ENCODE data around the gene PPFIBP1.

GRCh38 chr12:27631813-27632491 lies 107.9 kb downstream of the PPFIBP1 start:
- TF ChIP-seq CTCF (IDR thresholded peaks at IDR 0.05; ENCODE audit: insufficient read depth, low read length) (no peak), POLR2AphosphoS5 (IDR thresholded peaks at IDR 0.05; ENCODE audit: low read depth) (no peak), SPI1 (IDR thresholded peaks at IDR 0.05; ENCODE audit: borderline replicate concordance, low read depth) (no peak)
- TF ChIP-seq, protein P1, sequence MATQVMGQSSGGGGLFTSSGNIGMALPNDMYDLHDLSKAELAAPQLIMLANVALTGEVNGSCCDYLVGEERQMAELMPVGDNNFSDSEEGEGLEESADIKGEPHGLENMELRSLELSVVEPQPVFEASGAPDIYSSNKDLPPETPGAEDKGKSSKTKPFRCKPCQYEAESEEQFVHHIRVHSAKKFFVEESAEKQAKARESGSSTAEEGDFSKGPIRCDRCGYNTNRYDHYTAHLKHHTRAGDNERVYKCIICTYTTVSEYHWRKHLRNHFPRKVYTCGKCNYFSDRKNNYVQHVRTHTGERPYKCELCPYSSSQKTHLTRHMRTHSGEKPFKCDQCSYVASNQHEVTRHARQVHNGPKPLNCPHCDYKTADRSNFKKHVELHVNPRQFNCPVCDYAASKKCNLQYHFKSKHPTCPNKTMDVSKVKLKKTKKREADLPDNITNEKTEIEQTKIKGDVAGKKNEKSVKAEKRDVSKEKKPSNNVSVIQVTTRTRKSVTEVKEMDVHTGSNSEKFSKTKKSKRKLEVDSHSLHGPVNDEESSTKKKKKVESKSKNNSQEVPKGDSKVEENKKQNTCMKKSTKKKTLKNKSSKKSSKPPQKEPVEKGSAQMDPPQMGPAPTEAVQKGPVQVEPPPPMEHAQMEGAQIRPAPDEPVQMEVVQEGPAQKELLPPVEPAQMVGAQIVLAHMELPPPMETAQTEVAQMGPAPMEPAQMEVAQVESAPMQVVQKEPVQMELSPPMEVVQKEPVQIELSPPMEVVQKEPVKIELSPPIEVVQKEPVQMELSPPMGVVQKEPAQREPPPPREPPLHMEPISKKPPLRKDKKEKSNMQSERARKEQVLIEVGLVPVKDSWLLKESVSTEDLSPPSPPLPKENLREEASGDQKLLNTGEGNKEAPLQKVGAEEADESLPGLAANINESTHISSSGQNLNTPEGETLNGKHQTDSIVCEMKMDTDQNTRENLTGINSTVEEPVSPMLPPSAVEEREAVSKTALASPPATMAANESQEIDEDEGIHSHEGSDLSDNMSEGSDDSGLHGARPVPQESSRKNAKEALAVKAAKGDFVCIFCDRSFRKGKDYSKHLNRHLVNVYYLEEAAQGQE (IDR thresholded peaks at IDR 0.05; ENCODE audit: insufficient replicate concordance, low read depth) = no peak
